ENCODE measurements around the gene NTN3. TPM values are rescaled to one million over a fixed set of nuclear protein-coding genes. Genes with fewer than 3 reads are reported as not detected.
A peak's percentile ranks its signal among the peaks of the same experiment; 100 is the strongest.
"Not testable (repeated sequence)": the region's sequence is repeated elsewhere in the genome, so short reads cannot be mapped to it uniquely, and the experiment has no call there.

NTN3 gene
- total RNA-seq, 2 donors from 2014 or later = 1.4 TPM; not detected in 1

- no peaks in the 10 kb centered on the region for H3K4me1 ChIP-seq (replicated peaks)
- peak; percentile 65 for DNase-seq (ENCODE audit: low spot score)
- H3K36me3 ChIP-seq = no peaks in the 10 kb centered on the region
- H3K4me3 ChIP-seq = no peak overlapping the region
- intact Hi-C loops (cut with DNase I) = no loop called here
- no peak for TF ChIP-seq POLR2A (IDR thresholded peaks at IDR 0.05)
- peak; percentile 43 for TF ChIP-seq POLR2AphosphoS5 (IDR thresholded peaks at IDR 0.05)
- no peaks in the 10 kb centered on the region for H3K9me3 ChIP-seq
- no peak overlapping the region for H3K27ac ChIP-seq
- H3K27me3 ChIP-seq (replicated peaks; ENCODE audit: insufficient read depth) = no peaks in the 10 kb centered on the region
- WGBS = 46% methylated on average over 9 of the region's 9 CpGs
Measured at GRCh38 chr16:2436110-2436509, 35.0 kb upstream of the NTN3 start.

DNA sequence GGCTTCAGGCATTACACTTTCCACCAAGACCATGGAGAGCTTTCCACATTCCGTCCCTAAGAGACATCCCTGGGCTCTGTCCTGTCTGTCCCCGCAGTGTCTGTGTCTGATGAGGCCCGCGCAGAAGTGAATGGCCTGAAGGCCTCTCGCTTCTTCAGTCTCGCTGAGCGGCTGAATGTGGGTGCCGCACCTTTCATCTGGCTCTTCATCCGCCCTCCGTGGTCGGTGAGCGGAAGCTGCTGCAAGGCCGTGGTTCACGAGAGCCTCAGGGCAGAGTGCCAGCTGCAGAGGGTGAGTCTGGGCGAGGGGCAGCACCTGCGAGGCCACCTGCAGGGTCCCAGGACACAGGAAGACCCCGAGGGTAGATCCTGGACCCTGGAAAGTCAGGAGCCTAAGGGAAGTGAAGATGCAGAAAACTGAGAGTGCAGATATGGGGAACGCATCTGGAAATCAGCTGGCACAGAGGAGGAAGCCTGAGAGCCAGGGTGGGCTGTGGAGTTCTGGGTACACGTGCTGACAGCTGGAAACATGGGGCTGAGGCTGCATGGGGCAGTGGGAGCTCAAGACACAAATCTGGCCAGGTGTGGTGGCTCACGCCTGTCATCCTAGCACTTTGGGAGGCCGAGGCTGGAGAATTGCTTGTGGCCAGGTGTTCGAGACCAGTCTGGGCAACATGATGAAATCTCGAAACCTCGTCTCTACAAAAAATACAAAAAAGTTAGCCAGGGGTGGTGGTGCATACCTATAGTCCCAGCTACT, 33.9 kb upstream of the NTN3 start:
- Histone ChIP-seq H3K4me1 (replicated peaks) (no peaks in the 10 kb centered on the region), H3K27ac (no peak overlapping the region), H3K27me3 (replicated peaks; ENCODE audit: insufficient read depth) (no peaks in the 10 kb centered on the region), H3K9me3 (no peaks in the 10 kb centered on the region), H3K36me3 (no peaks in the 10 kb centered on the region), H3K4me3 (no peak overlapping the region)
- DNase-seq (ENCODE audit: low spot score) = no peak
- TF ChIP-seq CTCF (IDR thresholded peaks at IDR 0.05) (no peak), POLR2AphosphoS5 (IDR thresholded peaks at IDR 0.05) (no peak), POLR2A (IDR thresholded peaks at IDR 0.05) (no peak)
- WGBS = 93% methylated on average over 24 of the region's 24 CpGs
- intact Hi-C loops (cut with DNase I) = no loop called here

DNA sequence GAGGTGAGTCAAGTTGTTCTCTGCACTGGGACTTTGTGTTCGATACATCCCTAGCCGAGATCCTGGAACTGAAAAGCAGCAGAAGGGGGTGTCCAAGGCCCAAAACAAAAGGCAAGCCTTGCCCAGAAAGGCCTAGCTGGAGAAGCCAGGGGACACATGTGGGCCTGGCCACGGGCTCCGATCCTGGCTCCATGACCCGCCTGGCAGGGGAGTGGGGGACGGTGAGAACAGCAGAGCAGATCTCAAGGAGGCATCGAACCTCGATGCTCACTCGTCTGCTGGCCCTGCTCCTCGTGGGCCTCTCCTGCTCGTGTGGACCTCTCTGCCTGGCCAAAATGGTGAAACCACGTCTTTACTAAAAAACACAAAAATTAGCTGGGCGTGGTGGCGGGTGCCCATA, 33.0 kb upstream of the NTN3 start:
- Histone ChIP-seq H3K27ac (no peak overlapping the region), H3K4me1 (replicated peaks) (no peaks in the 10 kb centered on the region), H3K36me3 (no peaks in the 10 kb centered on the region), H3K4me3 (no peak overlapping the region), H3K9me3 (no peaks in the 10 kb centered on the region), H3K27me3 (replicated peaks; ENCODE audit: insufficient read depth) (no peaks in the 10 kb centered on the region)
- intact Hi-C loops (cut with DNase I) = no loop called here
- no peak for DNase-seq (ENCODE audit: low spot score)
- TF ChIP-seq POLR2A (IDR thresholded peaks at IDR 0.05) (no peak), CTCF (IDR thresholded peaks at IDR 0.05) (no peak), POLR2AphosphoS5 (IDR thresholded peaks at IDR 0.05) (no peak)
- WGBS = 92% methylated on average over 14 of the region's 14 CpGs

DNA sequence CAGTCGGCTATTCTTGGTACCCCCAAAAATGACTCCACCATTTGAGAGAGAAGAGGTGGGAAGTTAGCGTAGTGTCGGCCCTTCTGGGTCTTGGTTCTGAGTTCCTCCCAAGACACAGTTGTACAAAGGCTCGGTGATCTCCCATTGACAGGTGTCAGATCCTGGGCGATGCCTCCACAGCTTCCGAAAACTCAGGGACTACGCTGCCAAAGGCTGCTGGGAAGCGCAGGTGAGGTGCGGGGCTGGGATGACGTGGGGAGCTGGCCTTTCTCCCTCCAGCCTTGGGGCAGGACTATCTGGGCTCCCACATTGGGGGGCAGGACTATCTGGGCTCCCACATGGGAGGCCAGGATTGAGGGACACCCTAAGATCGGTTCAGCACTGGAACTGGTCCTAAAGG, 31.5 kb upstream of the NTN3 start:
- intact Hi-C loops (cut with DNase I) = no loop called here
- Histone ChIP-seq H3K4me3 (no peak overlapping the region), H3K9me3 (no peaks in the 10 kb centered on the region), H3K36me3 (no peaks in the 10 kb centered on the region), H3K4me1 (replicated peaks) (no peaks in the 10 kb centered on the region), H3K27me3 (replicated peaks; ENCODE audit: insufficient read depth) (no peaks in the 10 kb centered on the region), H3K27ac (no peak overlapping the region)
- TF ChIP-seq CTCF (IDR thresholded peaks at IDR 0.05) (no peak), POLR2A (IDR thresholded peaks at IDR 0.05) (no peak), POLR2AphosphoS5 (IDR thresholded peaks at IDR 0.05) (no peak)
- WGBS = over 99% methylated on average over 11 of the region's 11 CpGs
- no peak for DNase-seq (ENCODE audit: low spot score)

DNA sequence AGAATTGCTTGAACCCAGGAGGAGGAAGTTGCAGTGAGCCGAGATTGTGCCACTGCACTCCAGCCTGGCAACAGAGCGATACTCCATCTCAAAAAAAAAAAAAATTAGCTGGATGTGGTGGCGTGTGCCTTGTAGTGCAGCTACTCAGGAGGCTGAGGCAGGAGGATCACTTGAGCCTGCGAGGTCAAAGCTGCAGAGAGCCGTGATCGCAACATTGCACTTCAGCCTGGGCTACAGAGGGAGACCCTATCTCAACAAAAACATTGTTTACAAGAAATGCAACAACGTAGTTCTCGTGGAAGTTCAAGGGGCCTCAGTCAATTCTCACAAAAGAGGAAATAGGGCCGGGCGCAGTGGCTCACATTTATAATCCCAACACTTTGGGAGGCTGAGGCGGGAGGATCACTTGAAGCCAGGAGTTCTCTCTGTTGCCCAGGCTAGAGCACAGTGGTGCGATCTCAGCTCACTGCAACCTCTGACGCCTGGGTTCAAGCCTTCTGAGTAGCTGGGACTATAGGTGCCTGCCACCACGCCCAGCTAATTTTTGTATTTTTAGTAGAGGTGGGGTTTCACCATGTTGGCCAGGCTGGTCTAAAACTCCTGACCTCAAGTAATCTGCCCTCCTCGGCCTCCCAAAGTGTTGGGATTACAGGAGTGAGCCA, 29.8 kb upstream of the NTN3 start:
- intact Hi-C loops (cut with DNase I); H3K9me3 ChIP-seq; H3K36me3 ChIP-seq; H3K27me3 ChIP-seq (replicated peaks; ENCODE audit: insufficient read depth); H3K4me1 ChIP-seq (replicated peaks); DNase-seq (ENCODE audit: low spot score); H3K4me3 ChIP-seq; H3K27ac ChIP-seq: not testable (repeated sequence)
- 88% methylated on average over 14 of the region's 15 CpGs for WGBS

GRCh38 chr16:2443555-2443954, 27.5 kb upstream of the NTN3 start:
- DNase-seq (ENCODE audit: low spot score) = no peak
- Histone ChIP-seq H3K27me3 (replicated peaks; ENCODE audit: insufficient read depth) (no peaks in the 10 kb centered on the region), H3K4me3 (no peak overlapping the region), H3K4me1 (replicated peaks) (no peaks in the 10 kb centered on the region), H3K27ac (peak overlapping the region in 1 of 2 donors; percentile 49), H3K9me3 (no peaks in the 10 kb centered on the region), H3K36me3 (peaks cover 0 to under 1% of the 10 kb centered on the region in 2 donors)
- intact Hi-C loops (cut with DNase I) = no loop called here
- TF ChIP-seq CTCF (IDR thresholded peaks at IDR 0.05) = no peak
- TF ChIP-seq POLR2A (IDR thresholded peaks at IDR 0.05) = no peak
- peak; percentile 21 for TF ChIP-seq POLR2AphosphoS5 (IDR thresholded peaks at IDR 0.05)
- WGBS = 81% methylated on average over 9 of the region's 9 CpGs
